Breast epithelium (tissue), 3 donors: ENCODE results near the gene EFTUD2. TPM values are rescaled to one million over a fixed set of nuclear protein-coding genes. Genes with fewer than 3 reads are reported as not detected.

ENCODE experiments used
- total RNA-seq, 3 donors: library from RNA; depleted of rRNA; stranded (reverse); fragments of >200 nt; gene quantifications; one replicate each; pipeline ENCODE4 v1.1.0, GENCODE V29; 2016

EFTUD2 gene
- total RNA-seq, 3 donors from 2014 or later, result 58.1 to 71.4 (median 60.0) TPM

Other genes starting within 250 kb of the EFTUD2 start
- gene MEIOC, start 243.0 kb downstream of the EFTUD2 start, total RNA-seq, result under 1 TPM in 1 of 3 donors, not detected in 2; under 0.01 TPM
- 10 to 100 TPM; 16.6 to 22.8 (median 16.7) TPM for gene CCDC43, start 209.7 kb downstream of the EFTUD2 start, total RNA-seq
- 1 to 10 TPM; 2.3 to 7.5 (median 3.2) TPM for gene DBF4B, start 190.8 kb downstream of the EFTUD2 start, total RNA-seq
- 1 to 10 TPM; 1.0 to 1.4 (median 1.3) TPM for gene ADAM11, start 140.5 kb downstream of the EFTUD2 start, total RNA-seq
- gene GJC1, start 69.2 kb downstream of the EFTUD2 start, total RNA-seq, result 1 to 10 TPM; 2.3 to 4.6 (median 4.3) TPM
- 1 to 10 TPM in 1 of 3 donors, under 1 TPM in 1, not detected in 1; 0.98 to 1.0 TPM for gene HIGD1B, start 51.6 kb downstream of the EFTUD2 start, total RNA-seq
- gene GFAP, start 16.1 kb upstream of the EFTUD2 start, total RNA-seq, result 10 to 100 TPM in 2 of 3 donors, 1 to 10 TPM in 1; 4.2 to 37.0 (median 11.8) TPM
- under 1 TPM in 2 of 3 donors, not detected in 1; 0.15 to 0.64 TPM for gene KIF18B, start 48.3 kb upstream of the EFTUD2 start, total RNA-seq
- 1 to 10 TPM in 1 of 3 donors, under 1 TPM in 1, not detected in 1; 0.98 to 7.2 TPM for gene C1QL1, start 68.9 kb upstream of the EFTUD2 start, total RNA-seq
- 10 to 100 TPM; 44.0 to 76.8 (median 48.2) TPM for gene DCAKD, start 152.2 kb upstream of the EFTUD2 start, total RNA-seq
- 100 to 1,000 TPM in 1 of 3 donors, 10 to 100 TPM in 2; 81.9 to 130 (median 84.0) TPM for gene NMT1, start 161.9 kb upstream of the EFTUD2 start, total RNA-seq
- gene PLCD3, start 233.1 kb upstream of the EFTUD2 start, total RNA-seq, result 10 to 100 TPM; 30.8 to 62.2 (median 41.1) TPM
- 10 to 100 TPM; 13.8 to 28.8 (median 15.7) TPM for gene ACBD4, start 236.2 kb upstream of the EFTUD2 start, total RNA-seq
- 10 to 100 TPM; 21.3 to 35.6 (median 33.4) TPM for gene HEXIM1, start 249.0 kb upstream of the EFTUD2 start, total RNA-seq